GM18498 (cell line): ENCODE data around the gene DNAJB8.

Source experiments
- ATAC-seq: cut with Tn5 transposase; IDR thresholded peaks from one replicate; pipeline ENCODE4 v1.9.1; 2021; ENCODE audit warnings: mild to moderate bottlenecking, moderate library complexity; ENCODE audit not compliant: unreplicated experiment

DNAJB8 gene

GRCh38 chr3:128413413-128414205, 53.1 kb downstream of the DNAJB8 start:
- no peak for ATAC-seq

- ATAC-seq = no peak
Observed at GRCh38 chr3:128413003-128413370, 53.7 kb downstream of the DNAJB8 start.
